Activated CD8-positive, alpha-beta T cell treated with anti-CD3 and anti-CD28 coated beads for 36 hours (primary cell): Measurements from ENCODE around the gene TMEM165. TPM values are rescaled to one million over a fixed set of nuclear protein-coding genes. Genes with fewer than 3 reads are reported as not detected.

Source experiments
- ATAC-seq: fragments of 200-7000 bp; cut with Tn5 transposase; one replicate; pipeline ENCODE4 v1.10.0; 2021; ENCODE audit warnings: mild to moderate bottlenecking, moderate library complexity
- CTCF ChIA-PET: fragments of 350-600 bp; sonication (Branson Sonifier 250); formaldehyde crosslinking; loops from one replicate; lab custom pipeline; 2021; ENCODE audit warnings: antibody characterized with exemption; lab: Charles Lee
- POLR2A ChIA-PET: fragments of 350-600 bp; sonication (Branson Sonifier 250); formaldehyde crosslinking; loops from one replicate; lab custom pipeline; 2021; ENCODE audit warnings: antibody characterized with exemption; lab: Charles Lee
- DNase-seq: peaks from one replicate; pipeline ENCODE4 v3.0.0-alpha.2; 2020
- H3K27ac Mint-ChIP-seq: one replicate; pipeline ENCODE4 v1.8.0; 2021; ENCODE audit warnings: mild to moderate bottlenecking, mixed read lengths
- H3K27me3 Mint-ChIP-seq: one replicate; pipeline ENCODE4 v1.8.0; 2021; ENCODE audit warnings: mixed read lengths
- H3K36me3 Mint-ChIP-seq: one replicate; pipeline ENCODE4 v1.8.0; 2021; ENCODE audit warnings: low read depth, mixed read lengths
- H3K4me1 Mint-ChIP-seq: one replicate; pipeline ENCODE4 v1.8.0; 2021; ENCODE audit warnings: low read depth, mixed read lengths
- H3K4me3 Mint-ChIP-seq: one replicate; pipeline ENCODE4 v1.8.0; 2021; ENCODE audit warnings: mild to moderate bottlenecking, moderate library complexity, mixed read lengths
- H3K9me3 Mint-ChIP-seq: one replicate; pipeline ENCODE4 v1.8.0; 2021; ENCODE audit warnings: mixed read lengths
- CTCF ChIP-seq: fragments of 200-600 bp; IDR thresholded peaks from one replicate; pipeline ENCODE4 v1.8.0; 2022; ENCODE audit warnings: antibody characterized with exemption, mild to moderate bottlenecking
- intact Hi-C: fragments of 100-400 bp; cut with micrococcal nuclease; formaldehyde crosslinking; loops from one replicate; pipeline ENCODE4 v1.10.0; 2022
- total RNA-seq, 2 experiments: library from RNA; stranded (reverse); gene quantifications; one replicate each; pipeline ENCODE4 v1.2.3, GENCODE V29; 2021

Gene TMEM165
- total RNA-seq, 2 experiments from 2014 or later, result 46.6 to 46.9 TPM

- Mint-ChIP-seq H3K36me3 (peaks cover 6% of the 10 kb centered on the region), H3K4me3 (no peak overlapping the region), H3K9me3 (no peaks in the 10 kb centered on the region), H3K27ac (no peak overlapping the region), H3K4me1 (peaks cover 8% of the 10 kb centered on the region), H3K27me3 (no peaks in the 10 kb centered on the region)
- ChIA-PET CTCF (interaction anchor here (1.3 kb wide), 1 partner anchor 14 kb away, joined by 4 read pairs; no protein-coding TSS in a partner anchor), POLR2A (interaction anchor here (0.6 kb wide), 1 partner anchor 29 kb away, joined by 3 read pairs; no protein-coding TSS in a partner anchor)
- intact Hi-C loops, result no loop called here
- no peak for TF ChIP-seq CTCF
- no peak for DNase-seq
- no peak for ATAC-seq
Observed at GRCh38 chr4:55363691-55364351, 31.9 kb upstream of the TMEM165 start.

- CTCF ChIA-PET, result interaction anchor here (0.6 kb wide), 1 partner anchor 53 kb away, joined by 3 read pairs; no protein-coding TSS in a partner anchor
- H3K4me3 Mint-ChIP-seq, result no peak overlapping the region
- H3K27me3 Mint-ChIP-seq, result no peaks in the 10 kb centered on the region
- TF ChIP-seq CTCF, result no peak
- peaks cover 6% of the 10 kb centered on the region for H3K36me3 Mint-ChIP-seq
- POLR2A ChIA-PET, result no interaction called here
- no peak overlapping the region for H3K27ac Mint-ChIP-seq
- H3K4me1 Mint-ChIP-seq, result peaks cover 2% of the 10 kb centered on the region
- H3K9me3 Mint-ChIP-seq, result no peaks in the 10 kb centered on the region
- ATAC-seq, result no peak
- no peak for DNase-seq
- intact Hi-C loops, result no loop called here
Observed at GRCh38 chr4:55364691-55365344, 30.9 kb upstream of the TMEM165 start.

GRCh38 chr4:55365345-55365728, 30.4 kb upstream of the TMEM165 start:
- POLR2A ChIA-PET, result no interaction called here
- peaks cover 2% of the 10 kb centered on the region for H3K4me1 Mint-ChIP-seq
- H3K4me3 Mint-ChIP-seq, result no peak overlapping the region
- CTCF ChIA-PET, result interaction anchor here (0.6 to 1.0 kb wide), 2 partner anchors 20 to 53 kb away, joined by 3 read pairs; no protein-coding TSS in a partner anchor
- no peaks in the 10 kb centered on the region for H3K27me3 Mint-ChIP-seq
- TF ChIP-seq CTCF, result no peak
- H3K9me3 Mint-ChIP-seq, result no peaks in the 10 kb centered on the region
- ATAC-seq (no peak), DNase-seq (no peak)
- intact Hi-C loops, result no loop called here
- H3K27ac Mint-ChIP-seq, result no peak overlapping the region
- H3K36me3 Mint-ChIP-seq, result peaks cover 6% of the 10 kb centered on the region

- ChIA-PET CTCF (interaction anchor here (1.2 kb wide), 1 partner anchor 11 kb away, joined by 3 read pairs; no protein-coding TSS in a partner anchor), POLR2A (interaction anchor here (0.9 kb wide), 1 partner anchor 11 kb away, joined by 3 read pairs; no protein-coding TSS in a partner anchor)
- H3K27ac Mint-ChIP-seq, result no peak overlapping the region
- H3K9me3 Mint-ChIP-seq, result no peaks in the 10 kb centered on the region
- no peak overlapping the region for H3K4me3 Mint-ChIP-seq
- peaks cover 6% of the 10 kb centered on the region for H3K36me3 Mint-ChIP-seq
- TF ChIP-seq CTCF, result no peak
- peaks cover 2% of the 10 kb centered on the region for H3K4me1 Mint-ChIP-seq
- ATAC-seq (no peak), DNase-seq (no peak)
- intact Hi-C loops, result no loop called here
- H3K27me3 Mint-ChIP-seq, result no peaks in the 10 kb centered on the region
Observed at GRCh38 chr4:55366621-55367020, 29.1 kb upstream of the TMEM165 start.
